ENCODE data around the gene UBE2V1. TPM values are rescaled to one million over a fixed set of nuclear protein-coding genes. Genes with fewer than 3 reads are reported as not detected.

The UBE2V1 gene
- polyA plus RNA-seq, 1 of the 3 experiments (the other 2 are of a cell fraction) = 99.7 TPM

DNA sequence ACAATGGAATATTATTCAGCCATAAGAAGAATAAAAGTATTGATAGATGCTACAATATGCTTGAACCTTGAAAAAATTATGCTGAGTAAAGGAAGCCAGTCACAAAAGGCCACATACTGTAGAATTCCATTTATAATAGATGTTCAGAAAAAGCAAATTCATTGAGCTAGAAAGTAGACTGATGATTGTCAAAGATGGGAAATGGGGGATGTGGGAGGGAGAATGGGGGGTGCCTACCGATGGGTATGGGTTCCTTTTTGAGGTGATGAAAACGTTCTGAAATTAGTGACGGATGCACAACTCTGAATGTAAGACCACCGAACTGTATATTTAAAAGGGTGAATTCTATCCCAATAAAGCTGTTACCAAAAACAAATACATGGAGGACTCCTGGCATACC is 18.4 kb downstream of the UBE2V1 start (continued):
- TF ChIP-seq EP300 (IDR thresholded peaks at IDR 0.05; ENCODE audit: borderline replicate concordance in 1 of 2, low read depth in 1 of 2, low read length in 1 of 2) = no peak
- TF ChIP-seq ELF1 (IDR thresholded peaks at IDR 0.05) = no peak
- TF ChIP-seq FOSL2 (IDR thresholded peaks at IDR 0.05; ENCODE audit: borderline replicate concordance, low read depth) = no peak
- no peak for TF ChIP-seq CTCF (IDR thresholded peaks at IDR 0.05)
- TF ChIP-seq, protein P1, sequence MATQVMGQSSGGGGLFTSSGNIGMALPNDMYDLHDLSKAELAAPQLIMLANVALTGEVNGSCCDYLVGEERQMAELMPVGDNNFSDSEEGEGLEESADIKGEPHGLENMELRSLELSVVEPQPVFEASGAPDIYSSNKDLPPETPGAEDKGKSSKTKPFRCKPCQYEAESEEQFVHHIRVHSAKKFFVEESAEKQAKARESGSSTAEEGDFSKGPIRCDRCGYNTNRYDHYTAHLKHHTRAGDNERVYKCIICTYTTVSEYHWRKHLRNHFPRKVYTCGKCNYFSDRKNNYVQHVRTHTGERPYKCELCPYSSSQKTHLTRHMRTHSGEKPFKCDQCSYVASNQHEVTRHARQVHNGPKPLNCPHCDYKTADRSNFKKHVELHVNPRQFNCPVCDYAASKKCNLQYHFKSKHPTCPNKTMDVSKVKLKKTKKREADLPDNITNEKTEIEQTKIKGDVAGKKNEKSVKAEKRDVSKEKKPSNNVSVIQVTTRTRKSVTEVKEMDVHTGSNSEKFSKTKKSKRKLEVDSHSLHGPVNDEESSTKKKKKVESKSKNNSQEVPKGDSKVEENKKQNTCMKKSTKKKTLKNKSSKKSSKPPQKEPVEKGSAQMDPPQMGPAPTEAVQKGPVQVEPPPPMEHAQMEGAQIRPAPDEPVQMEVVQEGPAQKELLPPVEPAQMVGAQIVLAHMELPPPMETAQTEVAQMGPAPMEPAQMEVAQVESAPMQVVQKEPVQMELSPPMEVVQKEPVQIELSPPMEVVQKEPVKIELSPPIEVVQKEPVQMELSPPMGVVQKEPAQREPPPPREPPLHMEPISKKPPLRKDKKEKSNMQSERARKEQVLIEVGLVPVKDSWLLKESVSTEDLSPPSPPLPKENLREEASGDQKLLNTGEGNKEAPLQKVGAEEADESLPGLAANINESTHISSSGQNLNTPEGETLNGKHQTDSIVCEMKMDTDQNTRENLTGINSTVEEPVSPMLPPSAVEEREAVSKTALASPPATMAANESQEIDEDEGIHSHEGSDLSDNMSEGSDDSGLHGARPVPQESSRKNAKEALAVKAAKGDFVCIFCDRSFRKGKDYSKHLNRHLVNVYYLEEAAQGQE (IDR thresholded peaks at IDR 0.05; ENCODE audit: low read depth, low read length) = no peak
- no peak for TF ChIP-seq NRF1 (IDR thresholded peaks at IDR 0.05; ENCODE audit: low read depth, low read length)

DNA sequence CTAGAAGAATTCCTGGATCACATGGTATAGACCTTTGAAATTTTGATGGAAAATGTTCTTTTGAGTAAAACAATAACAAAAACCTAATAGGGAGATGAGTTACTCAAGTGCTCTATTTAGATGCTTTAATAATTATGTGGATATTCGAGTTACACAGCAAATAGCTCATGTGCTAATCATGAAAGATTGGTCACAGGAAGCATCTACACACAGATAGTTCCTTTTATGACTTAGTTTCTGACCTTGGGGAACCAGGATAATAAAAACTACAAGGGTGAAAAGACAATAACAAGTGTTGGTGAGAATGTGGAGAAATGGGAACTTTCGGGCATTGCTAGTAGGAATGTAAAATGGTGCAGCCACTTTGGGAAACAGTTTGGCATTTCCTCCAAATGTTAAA is 19.7 kb downstream of the UBE2V1 start:
- peaks cover 97% of the 10 kb centered on the region for H3K79me2 ChIP-seq (ENCODE audit: insufficient read depth)
- CTCF ChIA-PET = interaction anchor here (1.8 to 7.0 kb wide), 4 partner anchors 9 to 114 kb away, joined by 4 to 31 read pairs (median 14); no protein-coding TSS in a partner anchor
- no peaks in the 10 kb centered on the region for H3K9me2 ChIP-seq
- H3K4me3 ChIP-seq (ENCODE audit: low read depth in 2 of 2, low read length in 1 of 2) = no peak overlapping the region
- no peak overlapping the region for H3K27ac ChIP-seq (ENCODE audit: low read depth in 2 of 2, low read length in 1 of 2)
- peaks cover 66% of the 10 kb centered on the region for H4K20me1 ChIP-seq (ENCODE audit: insufficient read depth)
- TF ChIP-seq FOSL2 (IDR thresholded peaks at IDR 0.05; ENCODE audit: borderline replicate concordance, low read depth) = no peak
- no peak for TF ChIP-seq JUND (IDR thresholded peaks at IDR 0.05)
- TF ChIP-seq CHD2 (IDR thresholded peaks at IDR 0.05; ENCODE audit: low read length, partially characterized antibody) = no peak
- no peak for TF ChIP-seq EP300 (IDR thresholded peaks at IDR 0.05; ENCODE audit: borderline replicate concordance in 1 of 2, low read depth in 1 of 2, low read length in 1 of 2)
- TF ChIP-seq POLR2AphosphoS5 (IDR thresholded peaks at IDR 0.05; ENCODE audit: low read depth, low read length) = no peak
- TF ChIP-seq NRF1 (IDR thresholded peaks at IDR 0.05; ENCODE audit: low read depth, low read length) = no peak
- no peak for TF ChIP-seq FOXJ3 (CRISPR knock-in tag; IDR thresholded peaks at IDR 0.05)
- TF ChIP-seq SMC3 (IDR thresholded peaks at IDR 0.05; ENCODE audit: low read depth, low read length) = no peak
- no peak for TF ChIP-seq MAX (IDR thresholded peaks at IDR 0.05; ENCODE audit: low read depth)
- TF ChIP-seq, protein P1 (IDR thresholded peaks at IDR 0.05; ENCODE audit: low read depth, low read length) = no peak
- TF ChIP-seq YY1 (IDR thresholded peaks at IDR 0.05; ENCODE audit: low read depth) = no peak
- TF ChIP-seq MXI1 (IDR thresholded peaks at IDR 0.05; ENCODE audit: low read depth, low read length) = no peak
- no peak for TF ChIP-seq TAF1 (IDR thresholded peaks at IDR 0.05; ENCODE audit: borderline replicate concordance, low read depth, low read length)
- no peak for TF ChIP-seq TEAD4 (IDR thresholded peaks at IDR 0.05; ENCODE audit: borderline replicate concordance, insufficient read depth)
- TF ChIP-seq, protein P2, sequence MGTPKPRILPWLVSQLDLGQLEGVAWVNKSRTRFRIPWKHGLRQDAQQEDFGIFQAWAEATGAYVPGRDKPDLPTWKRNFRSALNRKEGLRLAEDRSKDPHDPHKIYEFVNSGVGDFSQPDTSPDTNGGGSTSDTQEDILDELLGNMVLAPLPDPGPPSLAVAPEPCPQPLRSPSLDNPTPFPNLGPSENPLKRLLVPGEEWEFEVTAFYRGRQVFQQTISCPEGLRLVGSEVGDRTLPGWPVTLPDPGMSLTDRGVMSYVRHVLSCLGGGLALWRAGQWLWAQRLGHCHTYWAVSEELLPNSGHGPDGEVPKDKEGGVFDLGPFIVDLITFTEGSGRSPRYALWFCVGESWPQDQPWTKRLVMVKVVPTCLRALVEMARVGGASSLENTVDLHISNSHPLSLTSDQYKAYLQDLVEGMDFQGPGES (IDR thresholded peaks at IDR 0.05; ENCODE audit: low read depth, low read length) = no peak
- no peak for TF ChIP-seq FOXM1 (IDR thresholded peaks at IDR 0.05; ENCODE audit: low read depth)
- POLR2A ChIA-PET = interaction anchor here (1.0 kb wide), 1 partner anchor 13 kb away, joined by 3 read pairs; no protein-coding TSS in a partner anchor
- peaks cover 52 to 53% of the 10 kb centered on the region in 2 experiments for H3K36me3 ChIP-seq (replicated peaks in 1 of 2; ENCODE audit: control insufficient read depth in 1 of 2, insufficient read depth in 2 of 2, low read length in 1 of 2)
- DNase-seq = no peak
- 88% methylated on average over 2 of the region's 2 CpGs for WGBS (ENCODE audit: low lambda C conversion rate)
- H3K4me2 ChIP-seq = no peak overlapping the region
- H2AFZ ChIP-seq (ENCODE audit: low read depth) = no peak overlapping the region
- H3K27me3 ChIP-seq (ENCODE audit: insufficient read depth) = no peaks in the 10 kb centered on the region
- no peaks in the 10 kb centered on the region for H3K4me1 ChIP-seq (ENCODE audit: control insufficient read depth in 1 of 2, insufficient read depth in 2 of 2, low read depth in 1 of 2, low read length in 1 of 2)
- H3F3A ChIP-seq (replicated peaks; ENCODE audit: insufficient read depth) = peaks cover 17% of the 10 kb centered on the region
- H3K9ac ChIP-seq = no peak overlapping the region
- H3K9me3 ChIP-seq = no peaks in the 10 kb centered on the region

Measured in SK-N-SH (cell line).